HT1080 (cell line): Measurements from ENCODE around the gene PPP1R14D. TPM values are rescaled to one million over a fixed set of nuclear protein-coding genes. Genes with fewer than 3 reads are reported as not detected.
A peak's percentile ranks its signal among the peaks of the same experiment; 100 is the strongest.

Experiments
- DNase-seq: peaks from one replicate; pipeline ENCODE4 v3.0.0-alpha.2; 2015; ENCODE audit warnings: low read depth
- total RNA-seq: library from RNA; depleted of rRNA; stranded (reverse); fragments of >200 nt; shearing (Covaris generic); gene quantifications from 2 replicates; pipeline ENCODE4 v1.2.3, GENCODE V29; 2014

The PPP1R14D gene
- total RNA-seq, 1 experiment from 2014 or later = not detected

DNA sequence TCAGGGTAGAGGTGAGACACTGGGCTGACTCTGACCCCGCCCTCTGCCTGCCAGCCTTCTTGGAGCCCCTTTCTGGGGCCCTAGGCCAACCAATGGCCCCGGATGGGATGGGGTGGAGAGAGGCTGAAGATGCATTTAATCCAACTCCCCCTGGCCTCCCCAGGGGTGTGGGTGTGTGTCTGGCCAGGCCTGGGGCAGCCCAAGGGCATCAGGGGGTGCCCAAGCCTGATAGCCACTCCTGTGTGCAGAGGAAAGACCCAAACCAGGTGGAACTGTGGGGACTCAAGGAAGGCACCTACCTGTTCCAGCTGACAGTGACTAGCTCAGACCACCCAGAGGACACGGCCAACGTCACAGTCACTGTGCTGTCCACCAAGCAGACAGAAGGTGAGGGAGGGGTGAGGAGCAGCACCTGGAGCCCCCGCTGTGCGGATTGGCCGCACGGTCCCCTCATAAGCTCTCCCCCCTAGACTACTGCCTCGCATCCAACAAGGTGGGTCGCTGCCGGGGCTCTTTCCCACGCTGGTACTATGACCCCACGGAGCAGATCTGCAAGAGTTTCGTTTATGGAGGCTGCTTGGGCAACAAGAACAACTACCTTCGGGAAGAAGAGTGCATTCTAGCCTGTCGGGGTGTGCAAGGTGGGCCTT is 24.9 kb upstream of the PPP1R14D start:
- DNase-seq = no peak

- DNase-seq = no peak
Observed at GRCh38 chr15:40852529-40852928, 24.0 kb upstream of the PPP1R14D start.

GRCh38 chr15:40850576-40851112 is 22.1 kb upstream of the PPP1R14D start:
- no peak for DNase-seq

GRCh38 chr15:40847223-40847961 is 18.9 kb upstream of the PPP1R14D start:
- peak; percentile 54 for DNase-seq

- no peak for DNase-seq
Observed at GRCh38 chr15:40846841-40847222, 18.3 kb upstream of the PPP1R14D start.

- DNase-seq = peak; percentile 43
Observed at GRCh38 chr15:40845511-40846284, 17.2 kb upstream of the PPP1R14D start.

DNA sequence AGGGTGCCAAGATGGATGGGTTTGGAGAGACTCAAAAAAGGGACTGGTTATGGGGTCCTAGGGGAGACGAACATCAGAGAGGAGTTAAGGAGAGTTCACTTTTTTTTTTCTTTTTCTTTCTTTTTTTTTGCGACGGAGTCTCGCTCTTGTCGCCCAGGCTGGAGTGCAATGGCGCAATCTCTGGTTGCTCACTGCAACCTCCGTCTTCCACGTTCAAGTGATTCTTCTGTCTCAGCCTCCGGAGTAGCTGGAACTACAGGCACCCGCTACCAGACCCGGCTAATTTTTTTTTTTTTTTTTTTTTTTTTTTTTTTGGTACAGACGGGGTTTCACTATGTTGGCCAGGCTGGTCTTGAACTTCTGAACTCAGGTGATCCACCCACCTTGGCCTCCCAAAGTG is 16.5 kb upstream of the PPP1R14D start:
- DNase-seq = no peak

- DNase-seq = no peak
Observed at GRCh38 chr15:40844696-40845030, 16.2 kb upstream of the PPP1R14D start.

DNA sequence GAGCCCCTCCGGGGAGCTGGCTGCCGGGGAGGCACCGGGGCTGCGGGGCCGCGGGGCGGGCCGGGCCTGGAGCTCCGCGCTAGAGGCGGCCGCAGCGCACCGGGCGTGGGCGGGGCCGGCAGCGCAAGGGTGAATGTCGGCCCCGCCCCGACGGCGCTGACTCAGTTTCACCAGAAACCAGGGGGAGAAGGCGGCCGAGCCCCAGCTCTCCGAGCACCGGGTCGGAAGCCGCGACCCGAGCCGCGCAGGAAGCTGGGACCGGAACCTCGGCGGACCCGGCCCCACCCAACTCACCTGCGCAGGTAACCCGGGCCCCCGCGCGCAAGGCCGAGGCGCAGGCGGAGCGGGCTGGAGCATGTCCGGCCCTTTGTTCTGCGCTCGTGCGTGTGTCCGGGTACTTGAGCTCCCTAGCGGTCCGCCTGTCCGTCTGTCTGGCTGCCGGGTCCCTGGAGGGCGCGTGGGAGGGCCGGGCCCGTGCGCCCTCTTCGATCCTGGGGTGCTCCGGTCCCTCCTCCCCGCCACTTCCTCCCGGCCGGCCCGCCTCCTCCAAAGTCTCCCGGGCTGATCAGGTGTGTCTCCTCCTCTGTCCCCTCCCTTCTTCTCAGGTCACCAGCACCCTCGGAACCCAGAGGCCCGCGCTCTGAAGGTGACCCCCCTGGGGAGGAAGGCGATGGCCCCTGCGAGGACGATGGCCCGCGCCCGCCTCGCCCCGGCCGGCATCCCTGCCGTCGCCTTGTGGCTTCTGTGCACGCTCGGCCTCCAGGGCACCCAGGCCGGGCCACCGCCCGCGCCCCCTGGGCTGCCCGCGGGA is 15.6 kb upstream of the PPP1R14D start, which contains the start of gene SPINT1:
TSS of gene SPINT1 (plus strand) at position 164 of the 811 bp plus-strand sequence. CDS start at position 671, 507 bp downstream.
- no peak for DNase-seq

DNA sequence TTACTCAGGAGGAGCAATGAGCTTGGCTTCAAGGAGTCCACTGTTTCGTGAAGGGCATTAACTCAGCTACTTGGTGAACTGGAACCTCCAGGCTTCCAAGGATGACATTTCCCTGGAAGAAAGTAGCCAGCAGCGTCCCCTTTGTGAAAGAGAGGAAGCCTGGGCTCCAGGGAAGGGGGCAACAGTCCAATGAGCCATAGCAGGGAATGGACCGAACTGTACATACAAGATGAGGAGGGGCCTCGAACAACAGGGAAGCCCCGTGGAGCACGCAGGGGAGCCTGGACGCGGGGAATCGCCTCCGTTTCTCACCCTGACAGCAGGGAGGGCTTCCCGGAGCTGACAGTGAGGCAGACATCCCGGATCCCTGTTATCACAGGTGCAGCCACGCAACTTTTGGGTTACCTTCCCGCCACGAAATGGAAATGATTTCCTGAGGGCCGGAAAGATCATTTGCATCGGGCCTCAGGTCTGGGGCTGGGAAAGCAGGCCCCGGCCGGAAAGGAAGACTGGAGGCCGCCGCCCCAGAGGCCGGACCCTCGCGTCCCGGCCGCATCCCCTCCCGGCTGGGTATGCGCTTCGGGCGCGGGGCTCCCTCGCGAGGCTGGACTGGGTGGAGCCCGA is 14.9 kb upstream of the PPP1R14D start:
- no peak for DNase-seq

- DNase-seq = no peak
Observed at GRCh38 chr15:40841741-40842140, 13.2 kb upstream of the PPP1R14D start.

DNA sequence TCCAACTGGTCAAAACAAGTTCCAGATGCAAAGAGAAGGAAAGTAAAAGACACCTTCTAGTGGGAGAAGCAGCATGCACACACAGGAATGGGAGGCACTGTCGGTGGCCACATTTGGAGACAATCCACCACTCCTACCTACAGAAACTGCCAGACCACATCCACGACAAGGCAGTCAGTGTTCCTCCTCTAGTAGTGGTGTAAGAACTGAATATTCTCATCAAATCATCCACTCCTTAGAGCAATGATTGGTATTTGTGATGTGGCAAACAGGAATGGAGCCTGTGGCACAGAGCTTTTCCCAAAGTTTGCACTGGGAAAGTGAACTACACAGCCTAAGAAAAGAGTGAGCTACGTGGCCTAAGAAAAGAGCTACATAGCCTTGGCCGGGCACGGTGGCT is 10.2 kb upstream of the PPP1R14D start:
- no peak for DNase-seq

DNA sequence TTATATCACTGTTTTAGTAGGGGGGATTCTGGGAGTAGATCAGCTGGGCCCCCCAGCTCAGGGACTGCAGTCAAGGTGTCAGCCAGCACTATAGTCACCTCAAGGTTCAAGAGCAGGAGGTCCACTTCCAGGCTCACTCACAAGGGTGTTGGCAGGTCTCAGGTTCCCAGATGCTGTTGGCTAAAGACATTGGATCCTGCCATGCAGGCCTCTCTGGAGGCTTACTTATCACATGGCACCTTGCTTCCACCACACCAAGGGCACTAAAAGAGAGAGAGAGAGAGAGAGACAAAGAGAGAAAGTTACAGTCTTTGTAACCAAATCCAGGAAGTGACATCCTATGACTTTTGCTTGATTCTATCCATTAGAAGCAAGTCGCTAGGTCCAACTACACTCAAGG is 7.5 kb upstream of the PPP1R14D start:
- peak; percentile 23 for DNase-seq

DNA sequence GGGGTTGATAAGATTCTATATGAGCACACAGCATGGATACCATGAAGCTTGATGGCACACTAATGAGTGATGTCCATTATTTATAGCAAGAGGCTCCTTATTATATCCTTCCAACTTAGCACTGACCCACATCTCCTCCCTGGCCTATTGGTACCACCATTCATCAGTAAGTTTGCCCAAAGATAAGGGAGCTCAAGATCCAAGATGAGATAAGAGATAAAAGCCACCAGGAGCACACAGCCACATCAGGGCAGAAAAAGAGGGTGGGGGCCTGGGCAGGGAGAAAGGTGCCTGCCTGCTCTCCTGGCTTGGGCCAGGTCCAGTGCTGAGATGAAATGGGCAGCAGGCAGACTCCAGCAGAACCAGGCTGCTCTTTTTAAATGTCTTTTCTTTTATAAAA is 4.4 kb upstream of the PPP1R14D start:
- DNase-seq = no peak

DNA sequence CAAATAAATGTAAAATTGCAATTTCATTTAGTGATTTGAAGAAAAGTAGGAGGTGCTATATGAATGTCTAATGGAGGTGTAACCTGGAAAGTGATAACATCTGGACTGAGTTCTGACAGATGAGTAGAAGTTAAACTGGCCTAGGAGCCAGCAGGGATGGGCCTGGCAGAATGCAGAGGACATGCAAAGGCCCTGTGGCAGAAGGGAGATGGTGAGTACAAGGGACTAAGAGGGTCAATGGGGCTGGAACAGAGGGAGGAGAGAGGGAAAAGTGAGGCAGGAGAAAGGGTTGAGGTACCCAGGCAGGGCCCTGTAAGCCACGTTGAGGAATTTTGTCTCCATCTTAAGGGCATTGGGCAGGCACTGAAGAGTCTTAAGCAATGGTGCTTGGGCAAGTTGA is 3.4 kb upstream of the PPP1R14D start:
- no peak for DNase-seq

DNA sequence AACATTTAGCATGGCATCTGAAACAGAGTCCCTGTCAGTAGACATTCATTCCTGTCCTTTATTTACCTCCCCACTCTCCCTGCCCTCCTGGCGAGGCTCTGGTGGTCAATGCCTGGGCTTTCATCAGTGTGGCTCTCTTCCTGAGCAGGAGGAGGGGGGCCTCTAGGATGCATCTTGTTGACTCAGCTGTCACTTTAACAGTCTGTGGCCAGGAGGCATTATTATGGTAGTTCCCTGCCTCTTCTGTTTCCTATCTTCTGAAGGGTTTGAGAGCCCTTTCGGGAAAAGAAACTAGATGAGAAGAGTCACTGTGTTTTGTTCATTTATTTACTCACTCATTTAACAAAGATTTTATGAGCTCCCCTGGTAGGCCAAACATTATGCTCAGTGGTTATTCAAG is 2.4 kb upstream of the PPP1R14D start:
- no peak for DNase-seq

GRCh38 chr15:40829115-40829514 is 607 bp upstream of the PPP1R14D start:
- DNase-seq = no peak

DNA sequence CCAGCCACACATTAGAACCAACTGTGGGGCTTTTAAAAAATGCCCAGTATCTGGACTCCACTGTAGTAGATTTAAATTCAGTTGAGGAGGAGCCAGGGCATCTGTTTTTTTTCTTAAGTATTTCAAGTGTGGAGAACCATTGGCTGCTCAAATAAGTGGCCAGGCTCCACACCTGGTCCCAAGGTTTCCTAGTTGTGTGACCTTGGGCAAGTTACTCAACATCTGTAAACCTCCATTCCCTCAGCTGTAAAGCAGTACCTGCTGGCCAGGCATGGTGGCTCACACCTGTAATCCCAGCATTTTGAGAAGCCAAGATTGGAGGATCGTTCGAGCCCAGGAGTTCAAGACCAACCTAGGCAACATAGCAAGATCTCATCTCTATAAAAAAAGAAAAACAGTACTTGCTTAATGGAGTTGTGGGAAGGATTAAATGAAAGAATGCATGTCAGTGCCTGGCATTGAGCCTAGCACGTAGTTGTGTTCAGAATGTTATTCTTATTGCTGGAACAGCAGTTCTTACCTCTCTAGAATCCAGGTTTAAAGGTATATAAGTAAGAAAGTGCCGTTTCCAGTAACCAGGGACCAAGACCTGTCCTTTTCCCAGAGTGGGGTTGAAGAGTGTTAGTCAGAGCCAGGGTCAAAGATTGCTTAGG is 2.0 kb downstream of the PPP1R14D start:
- no peak for DNase-seq

DNA sequence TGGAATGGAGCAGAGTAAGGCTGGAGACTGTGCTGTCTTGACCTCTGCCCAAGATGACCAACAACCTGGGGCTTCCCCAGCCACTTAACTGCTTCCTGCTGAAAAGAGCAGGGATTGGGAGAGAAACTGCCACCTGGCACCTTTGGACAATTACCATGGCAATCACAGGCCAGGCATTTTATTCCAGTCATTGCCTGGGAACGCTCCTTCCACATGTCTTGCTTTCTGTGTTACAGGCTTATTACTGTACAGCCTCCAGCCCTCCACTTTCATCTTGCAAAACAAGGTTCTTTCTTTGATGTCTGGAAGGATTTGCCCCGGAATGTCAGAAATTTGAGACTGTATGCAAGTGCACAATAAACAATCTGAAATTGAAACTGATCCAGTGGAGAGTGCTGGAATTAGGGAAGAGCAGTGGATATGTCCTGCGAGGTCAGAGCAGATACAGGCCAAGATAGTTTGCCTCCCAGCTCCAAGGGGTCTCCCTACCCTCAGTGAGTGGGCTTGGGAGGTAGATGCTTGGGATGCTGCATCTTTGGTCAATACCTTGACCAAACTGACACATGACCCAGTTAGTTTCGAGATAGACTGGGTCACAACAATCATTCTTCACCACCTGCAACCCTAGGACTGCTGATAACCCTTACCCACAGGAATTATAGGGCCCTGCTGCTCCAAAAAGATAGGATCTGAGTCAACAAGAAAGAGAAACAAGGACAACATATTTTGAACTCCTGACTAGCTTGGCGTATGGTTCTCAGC is 2.7 kb downstream of the PPP1R14D start:
- peak; percentile 37 for DNase-seq
